Measurements from ENCODE around the gene TCF7L2.

- TF ChIP-seq CTCF (IDR thresholded peaks at IDR 0.05; ENCODE audit: low read length) (no peak), EZH2 (IDR thresholded peaks at IDR 0.05; ENCODE audit: borderline replicate concordance, low read length) (no peak)
Observed at GRCh38 chr10:113182154-113182553, 232.1 kb downstream of the TCF7L2 start.
